Heart right ventricle (tissue), 16 donors: ENCODE results near the gene RASGEF1C. TPM values are rescaled to one million over a fixed set of nuclear protein-coding genes. Genes with fewer than 3 reads are reported as not detected.

ENCODE experiments used
- ATAC-seq, 8 donors: fragments of 200-7000 bp; cut with Tn5 transposase; one replicate each; pipeline ENCODE4 v1.9.1; 2020; ENCODE audit warnings: mild to moderate bottlenecking in 8 of 8, moderate library complexity in 8 of 8, moderate number of reproducible peaks in 1 of 8
- DNase-seq, 2 donors: peaks; one replicate each; pipeline ENCODE4 v3.0.0-alpha.2; 2020
- H3K27ac ChIP-seq, 10 donors: fragments of 200-600 bp; sonication (generic) in 2 of 10; one replicate each; pipeline versions ENCODE4 v1.5.0 to v1.8.0; 2020 to 2022; ENCODE audit warnings: mild to moderate bottlenecking in 3 of 10
- H3K27me3 ChIP-seq, 7 donors: fragments of 200-600 bp; one replicate each; pipeline ENCODE4 v1.8.0; 2021 to 2022; ENCODE audit warnings: mild to moderate bottlenecking in 2 of 7
- H3K36me3 ChIP-seq, 9 donors: fragments of 200-600 bp; sonication (generic) in 1 of 9; one replicate each; pipeline versions ENCODE4 v1.5.0 to v1.8.0; 2020 to 2022; ENCODE audit warnings: mild to moderate bottlenecking in 2 of 9
- H3K4me1 ChIP-seq, 9 donors: fragments of 200-600 bp; sonication (generic) in 1 of 9; one replicate each; pipeline versions ENCODE4 v1.5.0 to v1.8.0; 2020 to 2022; ENCODE audit warnings: mild to moderate bottlenecking in 4 of 9
- H3K4me3 ChIP-seq, 10 donors: fragments of 200-600 bp; sonication (generic) in 2 of 10; one replicate each; pipeline versions ENCODE4 v1.5.0 to v1.8.0; 2020 to 2022; ENCODE audit warnings: mild to moderate bottlenecking in 7 of 10, moderate library complexity in 2 of 10
- H3K9me3 ChIP-seq, 11 donors: fragments of 200-600 bp in 10 of 11; sonication (generic) in 2 of 11; one replicate each; pipeline versions ENCODE4 v1.5.0 to v1.8.0; 2013 to 2022; ENCODE audit warnings: mild to moderate bottlenecking in 2 of 11, control low read depth in 1 of 11, moderate library complexity in 1 of 11
- WGBS, 2 donors: extraction: QIAGEN DNeasy Blood & Tissue Kit; methylation state at CpG; one replicate each; pipeline ENCODE4 v1.1.7; 2013; ENCODE audit warnings: inconsistent platforms in 1 of 2; 5-methylcytosine and 5-hydroxymethylcytosine counted together
- intact Hi-C, 10 donors: fragments of 100-400 bp; cut with DNase I; formaldehyde crosslinking; loops; one replicate each; pipeline versions ENCODE4 v1.11.1 to v1.14.2; 2022
- polyA plus RNA-seq, 2 donors: library from polyadenylated mRNA; stranded (reverse); fragments of 200-250 nt; gene quantifications; one replicate each; pipeline ENCODE4 v1.2.3, GENCODE V29; 2013
- total RNA-seq, 10 donors: library from RNA; stranded (reverse); fragmentation: NEBNext Ultra II Directional in 3 of 10; extraction: Animal tissue kit (Norgen Biotek cat#: 25700) in 3 of 10; gene quantifications; one replicate each; pipeline versions ENCODE4 v1.2.1 to v1.2.4, GENCODE V29; 2021 to 2023
- TF ChIP-seq, protein P1 (sequence below), 9 donors: fragments of 200-600 bp; sonication (generic) in 2 of 9; IDR thresholded peaks; one replicate each; pipeline versions ENCODE4 v1.5.0 to v1.8.0; 2021 to 2022; ENCODE audit warnings: antibody characterized with exemption in 9 of 9, mild to moderate bottlenecking in 5 of 9, moderate library complexity in 1 of 9
- donor health status: Arrhythmogenic right ventricular cardiomyopathy.
- donor health status: ischemic (EF 13 %, LVEDD 7.1; RV severe dilation, severe dysfunction).
- donor health status: healthy with polysubstance abuse.
- donor health status: DM: no; HTN: yes; CAD: no.
- donor health status: DM: no; HTN: no; CAD: no.
- donor health status: ischemic (EF 25% LVEDD 6.9; RV normal size, moderate dysfunction).
- donor health status: ischemic (EF 25% LVEDD 5.7; RV mildly dilated, moderate dysfunction).
- donor health status: healthy.
- donor health status: DM: yes; HTN: yes; CAD: no.
- donor health status: Ischemic cardiomyopathy.
- donor health status: ischemic (EF 35%, LVEDD 5.7; RV mildly dilated, moderate dysfunction).
- donor health status: nonischemic (EF 11% LVEDD 7.7; RV severe dilation, severe dysfunction).
- donor health status: DM: yes; HTN: yes; CAD: no.
- donor health status: PGD.
- donor health status: ischemic (EF 29% LVEDD 5.4; RV normal size, mild dysfunction).
- donor health status: nonischemic (EF 23%, LVEDD 6.1; RV moderate dilation, normal function).

The RASGEF1C gene
- total and polyA plus RNA-seq, 12 donors, result 0.17 to 0.59 (median 0.26) TPM; not detected in 6

DNA sequence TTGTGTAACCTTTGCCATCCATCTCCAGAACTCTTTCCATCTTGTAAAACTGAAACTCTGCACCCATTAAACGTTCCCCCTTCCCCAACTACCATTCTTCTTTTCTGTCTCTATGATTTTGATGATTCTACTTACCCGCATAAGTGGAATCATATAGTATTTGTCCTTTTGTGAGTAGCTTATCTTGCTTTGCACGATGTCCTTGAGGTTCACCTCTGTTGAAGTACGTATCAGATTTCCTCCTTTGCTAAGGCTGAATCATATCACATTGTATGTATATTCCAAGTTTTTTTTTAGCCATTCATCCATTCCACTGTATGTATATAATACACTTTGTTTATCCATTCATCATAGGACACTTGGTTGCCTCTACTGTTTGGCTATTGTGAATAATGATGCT lies 134.5 kb downstream of the RASGEF1C start:
- H3K36me3 ChIP-seq, result no peaks in the 10 kb centered on the region
- WGBS, 2 donors, result 68 to 73% methylated on average over 4 of the region's 4 CpGs
- no peak for ATAC-seq
- no peak overlapping the region for H3K4me3 ChIP-seq
- no peak overlapping the region for H3K27ac ChIP-seq
- TF ChIP-seq, protein P1, sequence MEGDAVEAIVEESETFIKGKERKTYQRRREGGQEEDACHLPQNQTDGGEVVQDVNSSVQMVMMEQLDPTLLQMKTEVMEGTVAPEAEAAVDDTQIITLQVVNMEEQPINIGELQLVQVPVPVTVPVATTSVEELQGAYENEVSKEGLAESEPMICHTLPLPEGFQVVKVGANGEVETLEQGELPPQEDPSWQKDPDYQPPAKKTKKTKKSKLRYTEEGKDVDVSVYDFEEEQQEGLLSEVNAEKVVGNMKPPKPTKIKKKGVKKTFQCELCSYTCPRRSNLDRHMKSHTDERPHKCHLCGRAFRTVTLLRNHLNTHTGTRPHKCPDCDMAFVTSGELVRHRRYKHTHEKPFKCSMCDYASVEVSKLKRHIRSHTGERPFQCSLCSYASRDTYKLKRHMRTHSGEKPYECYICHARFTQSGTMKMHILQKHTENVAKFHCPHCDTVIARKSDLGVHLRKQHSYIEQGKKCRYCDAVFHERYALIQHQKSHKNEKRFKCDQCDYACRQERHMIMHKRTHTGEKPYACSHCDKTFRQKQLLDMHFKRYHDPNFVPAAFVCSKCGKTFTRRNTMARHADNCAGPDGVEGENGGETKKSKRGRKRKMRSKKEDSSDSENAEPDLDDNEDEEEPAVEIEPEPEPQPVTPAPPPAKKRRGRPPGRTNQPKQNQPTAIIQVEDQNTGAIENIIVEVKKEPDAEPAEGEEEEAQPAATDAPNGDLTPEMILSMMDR (IDR thresholded peaks at IDR 0.05), result no peak
- H3K27me3 ChIP-seq, result peaks cover 0 to 7% (median 3%) of the 10 kb centered on the region in 7 donors
- H3K4me1 ChIP-seq, result peaks cover 0 to 19% (median 13%) of the 10 kb centered on the region in 9 donors
- H3K9me3 ChIP-seq, result peaks cover 0 to 6% (median 0%) of the 10 kb centered on the region in 11 donors
- no peak for DNase-seq
- intact Hi-C loops, result loop anchor here in 4 of 10 donors (5.0 to 10.0 kb wide), 6 partner anchors 47 to 517 kb away; partner anchors contain the start of gene TBC1D9B (in 2 of the 4)

DNA sequence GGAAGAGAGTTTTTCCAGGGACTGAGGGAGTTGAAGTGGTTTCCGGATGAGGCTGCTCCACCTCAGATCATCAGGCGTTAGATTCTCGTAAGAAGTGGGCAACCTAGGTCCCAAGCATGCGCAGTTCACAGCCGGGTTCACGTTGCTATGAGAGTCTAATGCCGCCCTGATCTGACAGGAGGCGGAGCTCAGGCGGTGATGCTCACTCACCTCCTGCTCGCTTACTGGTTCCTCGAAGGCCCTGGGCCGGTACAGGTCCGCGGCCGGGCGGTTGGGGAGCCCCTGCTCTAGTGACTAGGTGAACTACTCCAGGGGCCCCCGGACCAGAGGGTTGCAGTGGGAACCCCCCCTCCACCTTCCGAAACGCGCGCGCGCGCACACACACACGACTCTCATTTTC lies 136.5 kb downstream of the RASGEF1C start:
- no peak for DNase-seq
- ATAC-seq, result no peak
- TF ChIP-seq, protein P1 (IDR thresholded peaks at IDR 0.05), result no peak
- Histone ChIP-seq H3K4me1 (peaks cover 0 to 36% (median 17%) of the 10 kb centered on the region in 9 donors), H3K9me3 (peaks cover 0 to 6% (median 0%) of the 10 kb centered on the region in 11 donors), H3K27me3 (no peaks in the 10 kb centered on the region), H3K36me3 (no peaks in the 10 kb centered on the region), H3K27ac (peak overlapping the region in 7 of 10 donors; percentile 92 to 99 (median 96)), H3K4me3 (peak overlapping the region in 6 of 10 donors; percentile 87 to 100 (median 96))
- WGBS, 2 donors, result 70 to 77% methylated on average over 25 of the region's 25 CpGs
- intact Hi-C loops, result loop anchor here in 4 of 10 donors (5.0 to 10.0 kb wide), 6 partner anchors 45 to 515 kb away; partner anchors contain the start of gene TBC1D9B (in 2 of the 4)

DNA sequence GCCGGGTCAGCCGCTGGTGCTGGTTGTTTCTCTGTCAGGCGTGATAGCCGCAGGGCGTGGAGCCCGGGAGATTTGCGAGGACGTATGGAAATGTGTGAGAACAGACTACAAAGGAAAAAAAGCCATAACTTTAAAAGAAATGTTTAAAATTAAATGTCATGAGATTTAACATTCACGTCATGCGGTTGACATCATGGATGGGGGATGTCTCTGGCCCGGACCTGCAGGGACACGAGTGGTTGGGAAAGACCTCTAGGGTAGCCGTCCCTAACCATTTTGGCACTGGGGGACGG lies 136.8 kb downstream of the RASGEF1C start:
- intact Hi-C loops, result loop anchor here in 4 of 10 donors (5.0 to 10.0 kb wide), 6 partner anchors 45 to 515 kb away; partner anchors contain the start of gene TBC1D9B (in 2 of the 4)
- no peaks in the 10 kb centered on the region for H3K27me3 ChIP-seq
- H3K9me3 ChIP-seq, result peaks cover 0 to 6% (median 0%) of the 10 kb centered on the region in 11 donors
- peak overlapping the region; percentile 92 to 100 (median 97) for H3K27ac ChIP-seq
- no peak for DNase-seq
- TF ChIP-seq, protein P1 (IDR thresholded peaks at IDR 0.05), result no peak
- H3K4me1 ChIP-seq, result peaks cover 0 to 39% (median 17%) of the 10 kb centered on the region in 9 donors
- 14% methylated on average over 14 of the region's 14 CpGs for WGBS, 2 donors
- H3K4me3 ChIP-seq, result peak overlapping the region in 9 of 10 donors; percentile 77 to 100 (median 95)
- no peak for ATAC-seq
- no peaks in the 10 kb centered on the region for H3K36me3 ChIP-seq

DNA sequence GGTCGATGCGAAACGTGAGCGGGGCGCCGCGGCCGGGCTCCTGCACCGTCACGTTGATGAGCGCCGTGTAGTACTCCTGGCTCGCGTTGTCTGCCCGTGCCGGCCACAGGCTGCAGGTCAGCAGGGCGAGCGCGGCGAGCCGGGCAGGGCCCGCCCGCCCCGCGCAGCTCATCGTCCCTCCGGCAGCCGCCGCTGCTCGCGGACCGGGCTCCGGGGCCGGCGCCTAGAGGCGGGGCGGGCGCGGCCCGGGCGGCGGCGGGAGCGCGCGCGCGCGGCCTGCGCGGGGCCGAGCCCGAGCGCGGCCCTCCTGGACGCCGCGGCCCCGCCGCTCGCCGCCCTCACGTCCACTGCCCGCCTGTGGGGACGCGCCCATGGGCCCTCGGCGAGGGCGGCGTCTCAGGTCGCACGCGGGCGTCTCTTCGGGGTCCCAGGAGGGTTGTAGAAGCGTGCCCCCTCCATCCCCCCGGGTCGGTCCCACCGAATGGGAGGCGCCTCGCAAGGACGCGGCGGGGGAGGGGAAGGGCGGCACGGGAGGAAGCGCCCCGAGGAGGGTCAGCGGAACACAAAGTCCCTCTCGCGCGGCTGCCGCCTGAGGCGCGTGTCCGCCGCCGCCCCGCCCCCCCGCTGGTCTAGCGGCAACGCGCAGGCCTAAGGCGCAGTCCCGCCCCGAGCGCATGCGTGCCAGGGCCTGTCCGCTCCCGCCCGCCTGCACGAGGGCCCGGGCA lies 137.3 kb downstream of the RASGEF1C start, which contains the start of gene RNF130:
Gene RNF130 (minus strand): TSS at position 229 of the 725 bp plus-strand sequence. CDS start 57 bp downstream, at position 172.
- Histone ChIP-seq H3K27ac (peak within 1 kb of the TSS; percentile 92 to 100 (median 97)), H3K4me1 (peaks cover 0 to 40% (median 17%) of the 10 kb centered on the region in 9 donors), H3K4me3 (peak within 1 kb of the TSS; percentile 71 to 100 (median 94)), H3K36me3 (no peaks in the 10 kb centered on the region), H3K27me3 (no peaks in the 10 kb centered on the region), H3K9me3 (peaks cover 0 to 6% (median 0%) of the 10 kb centered on the region in 11 donors)
- intact Hi-C loops, result loop anchor here in 4 of 10 donors (5.0 to 10.0 kb wide), 6 partner anchors 44 to 514 kb away; partner anchors contain the start of gene TBC1D9B (in 2 of the 4)
- ATAC-seq (peak; percentile 93 to 98 (median 98)), DNase-seq (peak; percentile 93 to 96)
- 0 to 1% methylated on average over 65 to 112 of the region's 113 CpGs for WGBS, 2 donors
- TF ChIP-seq, protein P1 (IDR thresholded peaks at IDR 0.05), result peak in 1 of 9 donors; percentile 2
